SK-N-SH treated with all-trans-retinoic acid at 6 μM for 48 hours (cell line): ENCODE data around the gene PRKAG2.

Source experiments
- ARNTL ChIP-seq: fragments of 450-650 bp; formaldehyde crosslinking; IDR thresholded peaks from 2 replicates; pipeline ENCODE4 v1.5.0; 2020; ENCODE audit warnings: low read depth, mild to moderate bottlenecking, moderate library complexity, borderline replicate concordance
- BACH2 ChIP-seq: fragments of 250-450 bp; sonication (Bioruptor Pico); IDR thresholded peaks from 2 replicates; pipeline ENCODE4 v1.9.0; 2021; ENCODE audit warnings: mild to moderate bottlenecking, borderline replicate concordance
- ESRRG ChIP-seq: fragments of 250-450 bp; sonication (Bioruptor Pico); IDR thresholded peaks from 2 replicates; pipeline ENCODE4 v1.6.1; 2021; ENCODE audit warnings: mild to moderate bottlenecking
- GLIS3 ChIP-seq: fragments of 250-450 bp; sonication (Bioruptor Pico); IDR thresholded peaks from 2 replicates; pipeline ENCODE4 v1.5.0; 2020; ENCODE audit warnings: mild to moderate bottlenecking, moderate library complexity
- RARB ChIP-seq: fragments of 250-450 bp; sonication (Bioruptor Pico); IDR thresholded peaks from 2 replicates; pipeline ENCODE4 v1.8.0; 2021; ENCODE audit warnings: mild to moderate bottlenecking, moderate library complexity
- ZFP30 ChIP-seq: fragments of 450-650 bp; formaldehyde crosslinking; IDR thresholded peaks from 2 replicates; pipeline ENCODE4 v1.5.0; 2022; ENCODE audit warnings: mild to moderate bottlenecking, moderate library complexity
- ZNF70 ChIP-seq: fragments of 450-650 bp; formaldehyde crosslinking; IDR thresholded peaks from 2 replicates; pipeline ENCODE4 v1.5.0; 2020; ENCODE audit warnings: mild to moderate bottlenecking, moderate library complexity
- ZNF8 ChIP-seq: fragments of 450-650 bp; formaldehyde crosslinking; IDR thresholded peaks from 2 replicates; pipeline ENCODE4 v1.5.0; 2020; ENCODE audit warnings: mild to moderate bottlenecking, moderate library complexity
- TF ChIP-seq, protein P1 (sequence below): fragments of 250-450 bp; sonication (Bioruptor Pico); IDR thresholded peaks from 2 replicates; pipeline ENCODE4 v1.5.1; 2020; ENCODE audit warnings: low read depth, mild to moderate bottlenecking, moderate library complexity
- TF ChIP-seq, protein P2 (sequence below): fragments of 250-450 bp; sonication (Bioruptor Pico); IDR thresholded peaks from 2 replicates; pipeline ENCODE4 v1.8.0; 2021; ENCODE audit warnings: low read depth, mild to moderate bottlenecking, moderate library complexity, borderline replicate concordance
- TF ChIP-seq, protein P3 (sequence below): fragments of 250-450 bp; sonication (Bioruptor Pico); IDR thresholded peaks from 2 replicates; pipeline ENCODE4 v1.8.0; 2020; ENCODE audit warnings: mild to moderate bottlenecking, moderate library complexity, borderline replicate concordance
- TF ChIP-seq, protein P4 (sequence below): fragments of 250-450 bp; sonication (Bioruptor Pico); IDR thresholded peaks from 2 replicates; pipeline ENCODE4 v1.5.0; 2020; ENCODE audit warnings: mild to moderate bottlenecking, moderate library complexity
- TF ChIP-seq, protein P5 (sequence below): fragments of 250-450 bp; sonication (Bioruptor Pico); IDR thresholded peaks from 2 replicates; pipeline ENCODE4 v1.5.1; 2021; ENCODE audit warnings: mild to moderate bottlenecking, moderate library complexity

DNA sequence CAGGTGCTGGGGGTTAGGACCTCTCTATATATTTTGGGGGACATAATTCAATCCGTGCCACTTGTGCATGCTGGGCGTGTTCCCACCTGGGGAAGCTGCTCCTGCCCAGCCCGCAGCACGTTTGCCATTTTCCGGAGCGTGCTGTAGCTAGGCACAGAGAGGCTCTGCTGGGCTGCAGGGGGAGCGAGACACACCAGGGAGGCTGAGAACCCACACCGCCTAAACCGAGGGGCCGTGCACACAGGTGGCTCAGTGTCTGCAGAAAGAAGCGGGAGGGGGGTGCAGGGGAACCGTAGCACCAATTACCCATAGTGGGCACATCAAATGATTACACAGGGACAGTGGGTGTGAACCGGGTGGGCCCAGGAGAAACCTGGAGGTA, 27.0 kb downstream of the PRKAG2 start:
- TF ChIP-seq, protein P1, sequence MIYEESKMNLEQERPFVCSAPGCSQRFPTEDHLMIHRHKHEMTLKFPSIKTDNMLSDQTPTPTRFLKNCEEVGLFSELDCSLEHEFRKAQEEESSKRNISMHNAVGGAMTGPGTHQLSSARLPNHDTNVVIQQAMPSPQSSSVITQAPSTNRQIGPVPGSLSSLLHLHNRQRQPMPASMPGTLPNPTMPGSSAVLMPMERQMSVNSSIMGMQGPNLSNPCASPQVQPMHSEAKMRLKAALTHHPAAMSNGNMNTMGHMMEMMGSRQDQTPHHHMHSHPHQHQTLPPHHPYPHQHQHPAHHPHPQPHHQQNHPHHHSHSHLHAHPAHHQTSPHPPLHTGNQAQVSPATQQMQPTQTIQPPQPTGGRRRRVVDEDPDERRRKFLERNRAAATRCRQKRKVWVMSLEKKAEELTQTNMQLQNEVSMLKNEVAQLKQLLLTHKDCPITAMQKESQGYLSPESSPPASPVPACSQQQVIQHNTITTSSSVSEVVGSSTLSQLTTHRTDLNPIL (CRISPR knock-in tag), result no peak
- no peak for TF ChIP-seq RARB (CRISPR knock-in tag)
- TF ChIP-seq, protein P2, sequence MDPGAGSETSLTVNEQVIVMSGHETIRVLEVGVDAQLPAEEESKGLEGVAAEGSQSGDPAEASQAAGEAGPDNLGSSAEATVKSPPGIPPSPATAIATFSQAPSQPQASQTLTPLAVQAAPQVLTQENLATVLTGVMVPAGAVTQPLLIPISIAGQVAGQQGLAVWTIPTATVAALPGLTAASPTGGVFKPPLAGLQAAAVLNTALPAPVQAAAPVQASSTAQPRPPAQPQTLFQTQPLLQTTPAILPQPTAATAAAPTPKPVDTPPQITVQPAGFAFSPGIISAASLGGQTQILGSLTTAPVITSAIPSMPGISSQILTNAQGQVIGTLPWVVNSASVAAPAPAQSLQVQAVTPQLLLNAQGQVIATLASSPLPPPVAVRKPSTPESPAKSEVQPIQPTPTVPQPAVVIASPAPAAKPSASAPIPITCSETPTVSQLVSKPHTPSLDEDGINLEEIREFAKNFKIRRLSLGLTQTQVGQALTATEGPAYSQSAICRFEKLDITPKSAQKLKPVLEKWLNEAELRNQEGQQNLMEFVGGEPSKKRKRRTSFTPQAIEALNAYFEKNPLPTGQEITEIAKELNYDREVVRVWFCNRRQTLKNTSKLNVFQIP (CRISPR knock-in tag), result no peak
- no peak for TF ChIP-seq ZNF8
- TF ChIP-seq ZFP30 (CRISPR knock-in tag), result no peak
- TF ChIP-seq, protein P3, sequence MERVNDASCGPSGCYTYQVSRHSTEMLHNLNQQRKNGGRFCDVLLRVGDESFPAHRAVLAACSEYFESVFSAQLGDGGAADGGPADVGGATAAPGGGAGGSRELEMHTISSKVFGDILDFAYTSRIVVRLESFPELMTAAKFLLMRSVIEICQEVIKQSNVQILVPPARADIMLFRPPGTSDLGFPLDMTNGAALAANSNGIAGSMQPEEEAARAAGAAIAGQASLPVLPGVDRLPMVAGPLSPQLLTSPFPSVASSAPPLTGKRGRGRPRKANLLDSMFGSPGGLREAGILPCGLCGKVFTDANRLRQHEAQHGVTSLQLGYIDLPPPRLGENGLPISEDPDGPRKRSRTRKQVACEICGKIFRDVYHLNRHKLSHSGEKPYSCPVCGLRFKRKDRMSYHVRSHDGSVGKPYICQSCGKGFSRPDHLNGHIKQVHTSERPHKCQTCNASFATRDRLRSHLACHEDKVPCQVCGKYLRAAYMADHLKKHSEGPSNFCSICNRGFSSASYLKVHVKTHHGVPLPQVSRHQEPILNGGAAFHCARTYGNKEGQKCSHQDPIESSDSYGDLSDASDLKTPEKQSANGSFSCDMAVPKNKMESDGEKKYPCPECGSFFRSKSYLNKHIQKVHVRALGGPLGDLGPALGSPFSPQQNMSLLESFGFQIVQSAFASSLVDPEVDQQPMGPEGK (CRISPR knock-in tag), result no peak
- no peak for TF ChIP-seq ARNTL (CRISPR knock-in tag)
- TF ChIP-seq, protein P4, sequence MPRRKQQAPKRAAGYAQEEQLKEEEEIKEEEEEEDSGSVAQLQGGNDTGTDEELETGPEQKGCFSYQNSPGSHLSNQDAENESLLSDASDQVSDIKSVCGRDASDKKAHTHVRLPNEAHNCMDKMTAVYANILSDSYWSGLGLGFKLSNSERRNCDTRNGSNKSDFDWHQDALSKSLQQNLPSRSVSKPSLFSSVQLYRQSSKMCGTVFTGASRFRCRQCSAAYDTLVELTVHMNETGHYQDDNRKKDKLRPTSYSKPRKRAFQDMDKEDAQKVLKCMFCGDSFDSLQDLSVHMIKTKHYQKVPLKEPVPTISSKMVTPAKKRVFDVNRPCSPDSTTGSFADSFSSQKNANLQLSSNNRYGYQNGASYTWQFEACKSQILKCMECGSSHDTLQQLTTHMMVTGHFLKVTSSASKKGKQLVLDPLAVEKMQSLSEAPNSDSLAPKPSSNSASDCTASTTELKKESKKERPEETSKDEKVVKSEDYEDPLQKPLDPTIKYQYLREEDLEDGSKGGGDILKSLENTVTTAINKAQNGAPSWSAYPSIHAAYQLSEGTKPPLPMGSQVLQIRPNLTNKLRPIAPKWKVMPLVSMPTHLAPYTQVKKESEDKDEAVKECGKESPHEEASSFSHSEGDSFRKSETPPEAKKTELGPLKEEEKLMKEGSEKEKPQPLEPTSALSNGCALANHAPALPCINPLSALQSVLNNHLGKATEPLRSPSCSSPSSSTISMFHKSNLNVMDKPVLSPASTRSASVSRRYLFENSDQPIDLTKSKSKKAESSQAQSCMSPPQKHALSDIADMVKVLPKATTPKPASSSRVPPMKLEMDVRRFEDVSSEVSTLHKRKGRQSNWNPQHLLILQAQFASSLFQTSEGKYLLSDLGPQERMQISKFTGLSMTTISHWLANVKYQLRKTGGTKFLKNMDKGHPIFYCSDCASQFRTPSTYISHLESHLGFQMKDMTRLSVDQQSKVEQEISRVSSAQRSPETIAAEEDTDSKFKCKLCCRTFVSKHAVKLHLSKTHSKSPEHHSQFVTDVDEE (CRISPR knock-in tag), result no peak
- TF ChIP-seq ZNF70 (CRISPR knock-in tag), result no peak
- TF ChIP-seq, protein P5, sequence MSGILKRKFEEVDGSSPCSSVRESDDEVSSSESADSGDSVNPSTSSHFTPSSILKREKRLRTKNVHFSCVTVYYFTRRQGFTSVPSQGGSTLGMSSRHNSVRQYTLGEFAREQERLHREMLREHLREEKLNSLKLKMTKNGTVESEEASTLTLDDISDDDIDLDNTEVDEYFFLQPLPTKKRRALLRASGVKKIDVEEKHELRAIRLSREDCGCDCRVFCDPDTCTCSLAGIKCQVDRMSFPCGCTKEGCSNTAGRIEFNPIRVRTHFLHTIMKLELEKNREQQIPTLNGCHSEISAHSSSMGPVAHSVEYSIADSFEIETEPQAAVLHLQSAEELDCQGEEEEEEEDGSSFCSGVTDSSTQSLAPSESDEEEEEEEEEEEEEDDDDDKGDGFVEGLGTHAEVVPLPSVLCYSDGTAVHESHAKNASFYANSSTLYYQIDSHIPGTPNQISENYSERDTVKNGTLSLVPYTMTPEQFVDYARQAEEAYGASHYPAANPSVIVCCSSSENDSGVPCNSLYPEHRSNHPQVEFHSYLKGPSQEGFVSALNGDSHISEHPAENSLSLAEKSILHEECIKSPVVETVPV (CRISPR knock-in tag), result no peak
- no peak for TF ChIP-seq BACH2
- TF ChIP-seq GLIS3 (CRISPR knock-in tag), result no peak
- TF ChIP-seq ESRRG (CRISPR knock-in tag), result no peak
